Choroid plexus epithelial cell (primary cell): ENCODE measurements around the gene CACNA1E.
"Not testable (repeated sequence)": the region's sequence is repeated elsewhere in the genome, so short reads cannot be mapped to it uniquely, and the experiment has no call there.

Experiments
- DNase-seq: peaks from one replicate; pipeline ENCODE4 v3.0.0-alpha.2; 2010; ENCODE audit warnings: low read depth
- H3K4me3 ChIP-seq: 2 replicates; pipeline ENCODE4 v1.5.1; 2011; ENCODE audit warnings: low read depth, mild to moderate bottlenecking, control low read depth, low read length, moderate library complexity
- TF ChIP-seq, protein P1 (sequence below): conservative IDR thresholded peaks from 2 replicates; pipeline ENCODE4 v1.5.1; 2011; ENCODE audit warnings: low read depth, mild to moderate bottlenecking, control low read depth, inconsistent platforms, low read length, moderate library complexity

The CACNA1E gene

DNA sequence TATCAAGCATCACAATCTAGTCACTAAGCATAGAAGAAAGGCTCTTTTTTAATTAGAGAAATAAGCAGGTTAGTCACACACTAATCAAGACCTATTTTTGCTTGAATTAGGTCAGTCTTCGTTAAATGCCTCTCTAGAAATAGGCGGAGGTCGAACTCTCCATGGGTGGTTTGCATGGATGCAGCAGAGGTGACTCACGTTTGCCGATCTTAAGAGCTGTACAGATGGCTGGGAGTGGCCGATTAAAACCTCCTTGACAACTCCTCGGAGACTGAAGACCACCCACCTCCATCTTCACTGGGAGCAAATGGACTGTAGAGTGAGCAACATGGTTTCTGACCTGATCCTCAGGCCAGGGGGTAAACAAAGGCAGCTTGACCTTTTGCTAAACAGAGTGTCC is 328.9 kb downstream of the CACNA1E start:
- TF ChIP-seq, protein P1, sequence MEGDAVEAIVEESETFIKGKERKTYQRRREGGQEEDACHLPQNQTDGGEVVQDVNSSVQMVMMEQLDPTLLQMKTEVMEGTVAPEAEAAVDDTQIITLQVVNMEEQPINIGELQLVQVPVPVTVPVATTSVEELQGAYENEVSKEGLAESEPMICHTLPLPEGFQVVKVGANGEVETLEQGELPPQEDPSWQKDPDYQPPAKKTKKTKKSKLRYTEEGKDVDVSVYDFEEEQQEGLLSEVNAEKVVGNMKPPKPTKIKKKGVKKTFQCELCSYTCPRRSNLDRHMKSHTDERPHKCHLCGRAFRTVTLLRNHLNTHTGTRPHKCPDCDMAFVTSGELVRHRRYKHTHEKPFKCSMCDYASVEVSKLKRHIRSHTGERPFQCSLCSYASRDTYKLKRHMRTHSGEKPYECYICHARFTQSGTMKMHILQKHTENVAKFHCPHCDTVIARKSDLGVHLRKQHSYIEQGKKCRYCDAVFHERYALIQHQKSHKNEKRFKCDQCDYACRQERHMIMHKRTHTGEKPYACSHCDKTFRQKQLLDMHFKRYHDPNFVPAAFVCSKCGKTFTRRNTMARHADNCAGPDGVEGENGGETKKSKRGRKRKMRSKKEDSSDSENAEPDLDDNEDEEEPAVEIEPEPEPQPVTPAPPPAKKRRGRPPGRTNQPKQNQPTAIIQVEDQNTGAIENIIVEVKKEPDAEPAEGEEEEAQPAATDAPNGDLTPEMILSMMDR = no peak
- no peak for DNase-seq
- H3K4me3 ChIP-seq = no peak overlapping the region

DNA sequence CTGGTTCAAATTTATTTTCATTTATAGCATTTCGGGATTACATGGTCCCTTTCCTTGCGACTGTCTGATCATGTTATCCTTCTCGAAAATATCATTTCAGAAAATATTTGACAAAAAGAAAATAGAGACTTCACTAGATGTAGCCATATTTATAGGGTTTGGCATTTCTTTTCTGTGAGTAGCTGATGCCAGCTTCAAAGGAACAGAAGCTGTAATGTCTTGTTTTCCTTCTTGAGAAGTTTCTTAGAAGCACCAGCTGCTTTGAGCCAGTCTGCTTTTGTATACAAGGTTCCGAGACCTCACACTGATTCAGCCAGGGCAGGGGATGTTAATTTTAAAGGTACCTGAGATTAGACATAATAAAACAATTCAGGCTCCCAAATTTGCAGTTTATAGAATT is 329.9 kb downstream of the CACNA1E start:
- H3K4me3 ChIP-seq = no peak overlapping the region
- no peak for DNase-seq
- TF ChIP-seq, protein P1 = no peak

DNA sequence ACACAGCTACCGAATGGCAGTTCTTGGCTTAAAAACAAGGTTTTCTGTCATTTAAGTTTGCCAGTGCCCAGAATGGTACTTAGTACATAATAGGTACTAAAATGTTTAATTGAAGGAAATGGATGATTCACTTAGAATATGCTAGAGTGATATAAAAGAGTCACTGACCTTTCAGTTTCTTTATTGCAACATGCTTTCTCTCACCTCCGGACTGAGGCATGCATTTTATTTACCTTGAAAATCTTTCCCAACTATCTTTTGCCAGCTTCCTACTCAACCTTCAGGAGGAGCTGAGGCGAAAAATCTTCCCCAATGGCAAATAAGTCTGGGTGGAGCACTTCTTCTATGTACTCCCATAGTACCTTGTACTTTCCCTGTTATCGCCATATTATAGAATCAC is 333.3 kb downstream of the CACNA1E start:
- no peak overlapping the region for H3K4me3 ChIP-seq
- TF ChIP-seq, protein P1 = no peak
- no peak for DNase-seq

DNA sequence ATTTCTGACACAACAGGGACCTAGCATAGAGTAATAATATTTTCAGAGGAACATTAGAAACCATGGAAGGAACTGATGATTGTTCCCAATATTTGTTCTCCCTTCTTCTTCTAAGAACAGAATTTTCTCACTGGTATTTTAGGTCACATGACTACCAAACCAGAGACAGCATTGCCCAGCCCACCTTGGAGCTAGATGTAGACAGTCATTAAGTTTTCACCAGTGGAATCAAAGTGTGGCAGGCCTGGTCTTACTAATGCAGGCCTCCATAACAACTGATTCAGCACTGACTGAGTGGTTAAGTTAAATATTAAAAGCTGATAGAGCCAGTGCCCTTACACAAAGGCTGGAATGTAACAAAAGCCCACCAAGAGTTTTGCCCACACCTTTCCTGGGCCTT is 333.8 kb downstream of the CACNA1E start:
- H3K4me3 ChIP-seq = no peak overlapping the region
- TF ChIP-seq, protein P1 = no peak
- no peak for DNase-seq

DNA sequence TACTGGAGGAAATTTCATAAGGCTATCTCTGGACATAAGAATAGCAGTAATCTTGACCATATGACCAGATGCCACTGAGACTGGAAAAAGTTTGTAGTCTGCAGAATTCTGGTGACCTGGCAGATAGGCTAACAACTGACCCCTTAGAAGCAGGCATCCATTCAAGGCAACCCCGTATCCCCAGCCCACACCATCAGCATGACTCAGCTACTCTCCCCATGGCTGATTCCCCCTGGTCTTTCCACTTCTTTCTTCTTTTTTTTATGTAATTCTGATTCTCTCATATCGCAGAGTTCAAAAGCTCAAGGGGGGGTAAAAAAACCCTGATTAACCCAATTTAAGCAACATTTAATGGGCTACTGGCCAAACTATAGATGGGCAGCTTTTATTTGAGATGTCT is 335.1 kb downstream of the CACNA1E start:
- TF ChIP-seq, protein P1 = no peak
- DNase-seq = no peak
- no peak overlapping the region for H3K4me3 ChIP-seq

DNA sequence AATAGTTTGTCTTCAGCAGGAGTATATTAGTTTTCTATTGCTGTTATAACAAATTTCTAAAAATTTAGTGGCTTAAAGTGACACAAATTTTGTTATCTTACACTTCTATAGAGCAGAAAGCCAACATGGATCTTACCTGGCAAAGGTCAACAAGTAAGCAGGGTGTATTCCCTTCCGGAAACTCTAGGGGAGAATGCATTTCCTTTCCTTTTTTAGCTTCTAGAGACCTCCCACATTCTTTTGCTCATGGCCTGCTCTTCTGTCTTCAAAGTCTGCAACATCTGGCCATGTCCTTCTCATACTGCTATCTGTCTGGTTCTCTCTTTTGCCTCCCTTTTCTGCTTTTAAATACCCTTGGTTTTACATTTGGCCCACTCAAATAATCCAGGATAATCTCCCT is 335.6 kb downstream of the CACNA1E start:
- TF ChIP-seq, protein P1 = no peak
- DNase-seq = no peak
- no peak overlapping the region for H3K4me3 ChIP-seq

DNA sequence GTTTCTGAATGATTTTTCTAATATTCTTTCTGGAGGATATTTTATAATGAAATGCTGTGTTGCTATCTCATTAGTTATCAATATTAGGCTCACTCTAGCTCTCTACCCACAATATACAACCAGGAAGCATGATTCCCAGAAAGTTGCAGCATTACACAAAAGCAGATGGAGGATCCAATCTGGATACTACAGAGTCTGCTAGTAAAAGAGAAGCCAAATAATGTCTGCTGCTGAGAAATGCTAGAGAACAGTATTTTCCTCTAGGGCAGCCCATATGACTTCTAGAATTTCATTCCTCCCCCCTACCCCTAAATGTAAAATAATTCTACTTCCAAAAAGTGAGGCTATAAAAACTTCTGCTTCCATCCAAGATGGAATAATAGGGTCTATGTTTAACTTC is 338.4 kb downstream of the CACNA1E start:
- no peak for DNase-seq
- TF ChIP-seq, protein P1 = no peak
- H3K4me3 ChIP-seq = no peak overlapping the region

DNA sequence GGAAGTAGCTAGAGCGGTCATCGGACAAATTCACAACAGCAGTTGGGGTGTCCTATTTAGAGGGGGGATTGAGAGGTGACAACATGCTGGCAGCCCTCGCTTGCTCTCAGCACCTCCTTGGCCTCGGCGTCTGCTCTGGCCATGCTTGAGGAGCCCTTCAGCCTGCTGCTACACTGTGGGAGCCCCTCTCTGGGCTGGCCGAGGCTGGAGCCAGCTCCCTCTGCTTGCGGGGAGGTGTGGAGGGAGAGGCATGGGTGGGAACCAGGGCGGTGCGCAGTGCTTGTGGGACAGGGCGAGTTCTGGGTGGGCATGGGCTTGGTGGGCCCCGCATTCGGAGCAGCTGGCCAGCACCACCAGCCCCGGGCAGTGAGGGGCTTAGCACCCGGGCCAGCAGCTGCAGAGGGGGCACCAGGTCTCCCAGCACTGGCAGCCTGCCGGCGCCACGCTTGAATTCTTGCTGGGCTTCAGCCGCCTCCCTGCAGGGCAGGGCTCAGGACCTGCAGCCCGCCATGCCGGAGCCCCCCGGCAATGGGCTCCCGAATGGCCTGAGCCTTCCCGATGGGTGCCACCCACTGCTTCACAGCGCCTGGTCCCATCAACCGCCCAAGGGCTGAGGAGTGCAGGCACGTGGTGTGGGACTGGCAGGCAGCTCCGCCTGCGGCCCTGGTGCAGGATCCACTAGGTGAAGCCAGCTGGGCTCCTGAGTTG is 349.0 kb downstream of the CACNA1E start:
- H3K4me3 ChIP-seq, DNase-seq: not testable (repeated sequence)
